ENCODE data around the gene SLC36A1.

SLC36A1 gene

GRCh38 chr5:151541571-151541970 is 94.2 kb downstream of the SLC36A1 start:
- DNase-seq: no peak

Measured in CD4-positive, alpha-beta T cell treated with Interleukin-4 for 1 hour (primary cell).